K562 (cell line): ENCODE results near the gene GATC. TPM values are rescaled to one million over a fixed set of nuclear protein-coding genes. Genes with fewer than 3 reads are reported as not detected.

ENCODE experiments used
- ATAC-seq: fragments of 200-7000 bp; cut with Tn5 transposase; 3 replicates; pipeline ENCODE4 v1.9.1; 2020; ENCODE audit warnings: moderate library complexity
- BruUV-seq: library from RNA; stranded (reverse); fragments of 400-500 nt; replicated peaks from 2 replicates; lab custom pipeline; 2021; lab: Mats Ljungman, UMichigan
- CTCF ChIA-PET: fragments of 300-600 bp; formaldehyde crosslinking; extraction: SDS; loops from one replicate; lab custom pipeline; 2021; ENCODE audit warnings: low intra/inter-chr PET ratio; lab: Yijun Ruan, JAX
- POLR2A ChIA-PET: fragments of 300-600, 350-650 bp; sonication (Branson Sonifier 250); formaldehyde crosslinking; extraction: SDS; loops from one replicate; lab custom pipeline; 2021; ENCODE audit warnings: antibody characterized with exemption, inconsistent platforms; lab: Yijun Ruan, JAX
- DNase-seq, 4 experiments: peaks; one replicate each; pipeline versions ENCODE4 v3.0.0 to v3.0.0-alpha.2; 2011 to 2018; ENCODE audit warnings: low spot score in 3 of 4, mixed read lengths in 3 of 4; ENCODE audit errors: extremely low read depth in 1 of 4
- FAIRE-seq: peaks from 2 replicates; lab custom pipeline; 2011; peaks lifted over from hg19 to GRCh38; lab: Jason Lieb, UNC
- H2AFZ ChIP-seq: 2 replicates; pipeline ENCODE4 v1.6.0; 2011; ENCODE audit warnings: low read depth, low read length, control low read depth, inconsistent platforms
- H3K27ac ChIP-seq: fragments of 200-600 bp; 3 replicates; pipeline ENCODE4 v1.8.0; 2011; ENCODE audit warnings: low read depth, mild to moderate bottlenecking, control low read depth, inconsistent platforms, low read length, moderate library complexity, mixed read lengths; ENCODE audit errors: extremely low read depth
- H3K27me3 ChIP-seq, 2 experiments: fragments of 300-600 bp in 1 of 2; 2 replicates in 1 of 2; 3 replicates in 1 of 2; pipeline versions ENCODE4 v1.6.0 to v1.8.0; 2011; ENCODE audit warnings: inconsistent platforms in 2 of 2, low read length in 2 of 2, mild to moderate bottlenecking in 1 of 2, mixed read lengths in 1 of 2, moderate library complexity in 1 of 2; ENCODE audit not compliant: control insufficient read depth in 2 of 2, insufficient read depth in 2 of 2
- H3K36me3 ChIP-seq: fragments of 300-600 bp; 3 replicates; pipeline ENCODE4 v1.8.0; 2011; ENCODE audit warnings: mild to moderate bottlenecking, low read length, inconsistent platforms; ENCODE audit not compliant: control insufficient read depth, insufficient read depth
- H3K4me1 ChIP-seq, 2 experiments: fragments of 200-600 bp in 1 of 2; replicated peaks in 1 of 2; 2 replicates in 1 of 2; 3 replicates in 1 of 2; pipeline versions ENCODE4 v1.5.1 to v1.8.0; 2011; ENCODE audit warnings: inconsistent platforms in 2 of 2, low read length in 2 of 2, mild to moderate bottlenecking in 1 of 2, mixed read lengths in 1 of 2, moderate library complexity in 1 of 2; ENCODE audit not compliant: control insufficient read depth in 2 of 2, insufficient read depth in 2 of 2
- H3K4me2 ChIP-seq: 2 replicates; pipeline ENCODE4 v1.6.1; 2011; ENCODE audit warnings: low read length, control low read depth, inconsistent platforms, mixed read lengths; ENCODE audit not compliant: insufficient read depth
- H3K4me3 ChIP-seq: fragments of 200-600 bp; sonication (generic), shearing (Covaris generic); 2 replicates; pipeline ENCODE4 v1.5.1; 2016; ENCODE audit warnings: control low read depth, inconsistent platforms
- H3K79me2 ChIP-seq: fragments of 200-600 bp; 3 replicates; pipeline ENCODE4 v1.8.0; 2011; ENCODE audit warnings: low read length, inconsistent platforms; ENCODE audit not compliant: control insufficient read depth, insufficient read depth
- H3K9ac ChIP-seq, 2 experiments: 2 replicates each; pipeline versions ENCODE4 v1.6.0 to v1.6.1; 2011; ENCODE audit warnings: low read depth in 2 of 2, low read length in 2 of 2, control low read depth in 1 of 2, inconsistent platforms in 1 of 2, mild to moderate bottlenecking in 1 of 2, mixed read lengths in 1 of 2; ENCODE audit not compliant: insufficient read depth in 1 of 2
- H3K9me1 ChIP-seq: one replicate; pipeline ENCODE4 v1.6.0; 2011; ENCODE audit warnings: inconsistent platforms, mild to moderate bottlenecking, low read length, moderate library complexity; ENCODE audit not compliant: control insufficient read depth, insufficient read depth
- H3K9me3 ChIP-seq: replicated peaks from 2 replicates; pipeline ENCODE4 v1.5.1; 2011; ENCODE audit warnings: low read depth, low read length, inconsistent platforms; ENCODE audit not compliant: control insufficient read depth, insufficient read depth
- H4K20me1 ChIP-seq: replicated peaks from 2 replicates; pipeline ENCODE4 v1.6.1; 2011; ENCODE audit warnings: low read length, inconsistent platforms, mixed read lengths; ENCODE audit not compliant: control insufficient read depth, insufficient read depth
- CCAR2 ChIP-seq: fragments of 200-400 bp; formaldehyde crosslinking; IDR thresholded peaks from 2 replicates; pipeline ENCODE4 v1.6.1; 2017; ENCODE audit warnings: mild to moderate bottlenecking, low read depth, low read length
- ETV5 ChIP-seq: sonication (generic); formaldehyde crosslinking; IDR thresholded peaks from 2 replicates; pipeline ENCODE4 v1.4.0; 2020; ENCODE audit warnings: low read depth, mild to moderate bottlenecking, missing genetic modification reagents
- GATA2 ChIP-seq: sonication (generic); formaldehyde crosslinking; IDR thresholded peaks from 2 replicates; pipeline ENCODE4 v1.4.0; 2020; ENCODE audit warnings: mild to moderate bottlenecking, missing genetic modification reagents
- HINFP ChIP-seq: fragments of 450-650 bp; conservative IDR thresholded peaks from 2 replicates; pipeline ENCODE4 v1.6.1; 2016; ENCODE audit warnings: missing genetic modification characterization, low read depth, mild to moderate bottlenecking, control low read depth, missing compliant biosample characterization
- MCM2 ChIP-seq: fragments of 450-650 bp; IDR thresholded peaks from 2 replicates; pipeline ENCODE4 v1.6.1; 2017; ENCODE audit warnings: low read depth, mild to moderate bottlenecking
- NFIX ChIP-seq: fragments of 250-450 bp; sonication (Bioruptor Pico); IDR thresholded peaks from 2 replicates; pipeline ENCODE4 v1.4.0; 2020; ENCODE audit warnings: low read depth, mild to moderate bottlenecking, moderate library complexity
- NR2F6 ChIP-seq: fragments of 450-650 bp; formaldehyde crosslinking; IDR thresholded peaks from 2 replicates; pipeline ENCODE4 v1.4.0; 2020; ENCODE audit warnings: mild to moderate bottlenecking
- PURB ChIP-seq: sonication (generic); formaldehyde crosslinking; IDR thresholded peaks from 2 replicates; pipeline ENCODE4 v1.9.0; 2021; ENCODE audit warnings: low read depth, mild to moderate bottlenecking, missing genetic modification reagents
- RAD21 ChIP-seq, 2 experiments: fragments of 250-450 bp in 1 of 2; fragments of 450-650 bp in 1 of 2; sonication (Bioruptor Pico) in 1 of 2; formaldehyde crosslinking in 1 of 2; IDR thresholded peaks in 1 of 2; conservative IDR thresholded peaks in 1 of 2; 2 replicates each; pipeline versions ENCODE4 v1.4.0 to v1.8.0; 2020 to 2022; ENCODE audit warnings: mild to moderate bottlenecking in 2 of 2, moderate library complexity in 1 of 2
- TAF1 ChIP-seq: IDR thresholded peaks from 2 replicates; pipeline ENCODE4 v1.6.1; 2011; ENCODE audit warnings: mild to moderate bottlenecking, low read length, moderate library complexity; ENCODE audit not compliant: insufficient read depth, control insufficient read depth, severe bottlenecking; ENCODE audit errors: extremely low read depth
- TFAP4 ChIP-seq: sonication (generic); formaldehyde crosslinking; IDR thresholded peaks from 2 replicates; pipeline ENCODE4 v1.8.0; 2022; ENCODE audit warnings: missing genetic modification reagents, mild to moderate bottlenecking, moderate library complexity, borderline replicate concordance
- ZNF143 ChIP-seq: sonication (generic); formaldehyde crosslinking; IDR thresholded peaks from 2 replicates; pipeline ENCODE4 v1.9.0; 2022; ENCODE audit warnings: mild to moderate bottlenecking, missing genetic modification reagents
- ZNF384 ChIP-seq: IDR thresholded peaks from 2 replicates; pipeline ENCODE4 v1.6.1; 2012; ENCODE audit warnings: low read depth, low read length, improper control_type of control experiment
- WGBS: fragments of 100-300 bp; shearing (Covaris generic); methylation state at CpG from one replicate; pipeline ENCODE4 v1.1.6; 2016; ENCODE audit warnings: low coverage, mixed read lengths; ENCODE audit not compliant: insufficient coverage; ENCODE audit errors: missing lambda C conversion rate; 5-methylcytosine and 5-hydroxymethylcytosine counted together
- in situ Hi-C: fragments of 300-500 bp; cut with MboI; formaldehyde crosslinking; loops from 4 replicates; pipeline ENCODE4 v1.15.0; 2018; ENCODE audit warnings: inconsistent platforms, mixed read lengths
- intact Hi-C: fragments of 100-400 bp; cut with micrococcal nuclease; formaldehyde crosslinking; loops from 2 replicates; pipeline ENCODE4 v1.14.2; 2022
- polyA plus RNA-seq, 8 experiments: library from polyadenylated mRNA; depleted of rRNA in 4 of 8; stranded (reverse) in 5 of 8; unstranded in 3 of 8; fragments of >200 nt; fragmentation: Nextera tagmentation in 2 of 8; fragmentation: Illumina TruSeq in 1 of 8; extraction: Ambion mirVana in 2 of 8; extraction: Trizol in 1 of 8; gene quantifications; 2 replicates each; pipeline versions ENCODE4 v1.2.1 to v1.2.3, GENCODE V29; 2011 to 2014; ENCODE audit warnings: inconsistent platforms in 1 of 8, missing spikeins in 1 of 8
- total RNA-seq, 7 experiments: library from RNA; depleted of rRNA in 6 of 7; stranded (reverse); fragments of >200 nt in 6 of 7; fragmentation: Illumina TruSeq in 2 of 7; extraction: Trizol in 2 of 7; gene quantifications; 2 replicates each; pipeline versions ENCODE4 v1.2.1 to v1.2.3, GENCODE V29; 2011 to 2021; ENCODE audit warnings: low replicate concordance in 1 of 7
- TF ChIP-seq, protein P1 (sequence below): fragments of 450-650 bp; IDR thresholded peaks from 2 replicates; pipeline ENCODE4 v1.6.1; 2017; ENCODE audit warnings: mild to moderate bottlenecking, moderate library complexity

The GATC gene
- total and polyA plus RNA-seq, 9 of the 15 experiments (the other 6 are each of a cell fraction or from before 2014, with no cell fraction given): 5.8 to 52.6 (median 28.2) TPM

GRCh38 chr12:120496413-120497340 lies 50.4 kb downstream of the GATC start:
- no peaks in the 10 kb centered on the region for H3K27me3 ChIP-seq
- H3K9me1 ChIP-seq: no peaks in the 10 kb centered on the region
- no TSS peak for BruUV-seq
- ChIA-PET CTCF (interaction anchor here (0.6 to 1.0 kb wide), 4 partner anchors 14 to 139 kb away, joined by 3 to 4 read pairs (median 3); partner anchors contain the start of gene SRSF9), POLR2A (interaction anchor here (0.6 to 4.6 kb wide), 25 partner anchors 9 to 205 kb away, joined by 3 to 21 read pairs (median 4); partner anchors contain the start of genes COQ5, COX6A1, POP5 and RNU4-2)
- WGBS: under 1% methylated on average over 35 of the region's 47 CpGs
- peak overlapping the region; percentile 96 for H3K4me2 ChIP-seq
- no peak for FAIRE-seq
- H3K4me3 ChIP-seq: peak overlapping the region; percentile 97
- peak; percentile 69 for ATAC-seq
- peak overlapping the region; percentile 86 for H3K27ac ChIP-seq
- DNase-seq: peak; percentile 82 to 90 (median 88)
- peak overlapping the region; percentile 80 for H2AFZ ChIP-seq
- intact Hi-C loops: loop anchor here (1.0 to 2.0 kb wide), 3 partner anchors 27 to 57 kb away; partner anchors contain the start of gene SRSF9
- in situ Hi-C loops: no loop called here
- H3K36me3 ChIP-seq: peaks cover 26% of the 10 kb centered on the region; the same call in 2 of the 3 replicates
- H4K20me1 ChIP-seq: peaks cover 12% of the 10 kb centered on the region; the same call in 1 of the 2 replicates
- peak overlapping the region; percentile 77 to 93 for H3K9ac ChIP-seq
- H3K9me3 ChIP-seq: 0 out of 2 replicates have a peak, but pooled peaks cover 2% of the 10 kb centered on the region
- H3K79me2 ChIP-seq: peaks cover 43% of the 10 kb centered on the region
- H3K4me1 ChIP-seq: peaks cover 2 to 15% of the 10 kb centered on the region in 2 experiments; a peak in 3 of 5 replicates
- TF ChIP-seq ETV5 (CRISPR knock-in tag) (peak; percentile 24; the same call in 1 of the 2 replicates), CCAR2 (no peak), ZNF143 (CRISPR knock-in tag) (no peak), HINFP (tag) (no peak), TAF1 (no peak), NFIX (no peak), ZNF384 (peak; percentile 93), GATA2 (CRISPR knock-in tag) (peak; percentile 78), RAD21 (CRISPR knock-in tag; conservative IDR thresholded peaks at IDR 0.05 in 1 of 2, IDR thresholded peaks at IDR 0.05 in 1 of 2) (peak in 1 of 2 experiments; percentile 24; a peak in 3 of 4 replicates), PURB (CRISPR knock-in tag) (no peak), MCM2 (no peak), NR2F6 (CRISPR knock-in tag) (no peak), TFAP4 (CRISPR knock-in tag) (0 out of 2 replicates have a peak, but pooled peaks have one; percentile 34)
- TF ChIP-seq, protein P1, sequence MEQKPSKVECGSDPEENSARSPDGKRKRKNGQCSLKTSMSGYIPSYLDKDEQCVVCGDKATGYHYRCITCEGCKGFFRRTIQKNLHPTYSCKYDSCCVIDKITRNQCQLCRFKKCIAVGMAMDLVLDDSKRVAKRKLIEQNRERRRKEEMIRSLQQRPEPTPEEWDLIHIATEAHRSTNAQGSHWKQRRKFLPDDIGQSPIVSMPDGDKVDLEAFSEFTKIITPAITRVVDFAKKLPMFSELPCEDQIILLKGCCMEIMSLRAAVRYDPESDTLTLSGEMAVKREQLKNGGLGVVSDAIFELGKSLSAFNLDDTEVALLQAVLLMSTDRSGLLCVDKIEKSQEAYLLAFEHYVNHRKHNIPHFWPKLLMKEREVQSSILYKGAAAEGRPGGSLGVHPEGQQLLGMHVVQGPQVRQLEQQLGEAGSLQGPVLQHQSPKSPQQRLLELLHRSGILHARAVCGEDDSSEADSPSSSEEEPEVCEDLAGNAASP: no peak
